GM21390 (cell line): ENCODE data around the gene PPM1E.
A peak's percentile ranks its signal among the peaks of the same experiment; 100 is the strongest.

ENCODE experiments used
- ATAC-seq: cut with Tn5 transposase; IDR thresholded peaks from one replicate; pipeline ENCODE4 v1.9.1; 2021; ENCODE audit not compliant: unreplicated experiment

PPM1E gene

GRCh38 chr17:58993311-58993710 lies 237.7 kb downstream of the PPM1E start:
- ATAC-seq, result no peak

- no peak for ATAC-seq
Measured at GRCh38 chr17:58995247-58995940, 239.7 kb downstream of the PPM1E start.

- no peak for ATAC-seq
Measured at GRCh38 chr17:58996968-58997367, 241.3 kb downstream of the PPM1E start.

GRCh38 chr17:58997756-58998553 lies 242.3 kb downstream of the PPM1E start:
- ATAC-seq, result no peak

DNA sequence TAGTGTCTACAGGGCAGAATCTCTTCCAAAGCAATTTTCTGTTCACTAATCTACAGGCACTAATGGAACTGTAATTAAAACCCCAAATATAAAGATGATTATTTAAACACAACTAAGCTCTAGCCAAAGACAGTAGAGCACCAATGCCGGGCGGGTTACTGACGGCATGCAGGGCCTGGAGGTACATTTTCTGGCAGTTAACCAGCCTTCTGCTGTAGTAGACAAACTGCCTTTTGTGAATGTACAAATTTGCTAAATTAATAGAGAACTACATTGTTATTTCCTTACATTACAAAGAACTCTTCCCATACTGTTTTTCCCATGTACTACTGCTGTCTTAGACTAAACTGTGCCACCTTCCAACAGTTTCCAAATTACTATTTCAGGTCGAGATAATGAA lies 243.2 kb downstream of the PPM1E start:
- ATAC-seq, result no peak

DNA sequence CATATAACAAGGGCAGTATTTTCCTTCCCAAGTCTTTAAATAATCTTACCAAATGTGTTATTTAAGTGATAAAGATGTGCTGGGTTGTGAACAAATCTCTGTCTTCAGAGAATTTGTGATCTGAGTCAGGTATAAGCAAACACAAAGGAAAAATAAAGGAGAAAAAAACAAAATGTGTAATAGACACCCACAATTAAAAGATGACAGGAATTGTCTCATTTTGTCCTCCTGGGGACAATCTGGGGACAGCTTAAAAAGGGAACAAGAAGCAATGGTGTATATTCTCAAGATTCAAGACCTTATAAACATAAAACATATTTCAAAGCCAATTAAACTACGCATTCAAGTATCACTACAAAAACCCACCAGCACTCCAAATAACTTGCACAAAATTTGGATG lies 243.8 kb downstream of the PPM1E start:
- ATAC-seq, result no peak

GRCh38 chr17:59000022-59000421 lies 244.4 kb downstream of the PPM1E start:
- no peak for ATAC-seq

DNA sequence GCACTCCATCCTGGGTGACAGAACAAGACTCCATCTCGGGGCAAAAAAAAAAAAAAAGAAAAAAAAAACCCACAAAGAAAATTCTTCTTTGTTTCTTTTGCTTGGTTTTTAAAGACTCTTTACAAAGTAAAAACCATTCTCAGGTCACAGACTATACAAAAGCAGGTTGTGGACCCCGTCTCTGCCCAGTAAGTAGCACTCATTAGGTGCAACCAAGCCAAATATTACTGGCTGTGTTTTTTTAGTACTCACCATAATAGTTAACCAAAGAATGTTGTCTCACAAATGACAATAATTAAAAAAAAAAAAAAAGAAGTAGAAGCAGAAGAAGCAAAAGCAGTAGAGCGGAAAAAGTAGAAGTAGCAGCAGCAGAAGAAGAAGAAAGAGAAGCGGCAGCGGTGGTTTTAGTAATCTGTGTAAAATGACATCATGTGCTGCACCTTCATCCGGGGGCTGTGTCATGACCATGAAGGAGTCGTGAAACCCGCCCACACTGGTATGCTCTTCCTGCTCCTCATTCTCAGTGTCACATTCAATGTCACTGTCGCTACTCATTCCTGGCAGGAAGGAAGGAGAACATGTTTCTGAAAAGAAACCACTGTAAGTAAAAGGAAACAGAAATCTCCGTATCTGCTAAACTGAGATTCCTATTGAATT lies 245.6 kb downstream of the PPM1E start:
- peak; percentile 89 for ATAC-seq

- no peak for ATAC-seq
Measured at GRCh38 chr17:59002126-59002525, 246.5 kb downstream of the PPM1E start.

DNA sequence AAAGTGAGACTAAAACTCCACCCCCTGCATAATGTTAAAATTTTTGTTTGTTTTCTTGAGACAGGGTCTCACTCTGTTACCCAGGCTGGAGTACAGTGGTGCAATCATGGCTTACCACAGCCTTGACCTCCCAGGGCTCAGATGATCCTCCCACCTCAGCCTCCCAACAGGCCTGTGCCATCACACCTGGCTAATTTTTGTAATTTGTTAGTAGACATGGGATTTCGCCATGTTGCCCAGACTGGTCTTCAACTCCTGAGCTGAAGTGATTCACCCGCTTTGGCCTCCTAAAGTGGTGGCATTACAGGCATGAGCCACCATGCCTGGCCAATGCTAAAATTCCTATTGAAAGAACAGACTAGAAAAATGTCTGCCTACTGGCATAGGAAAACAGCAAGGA lies 247.2 kb downstream of the PPM1E start:
- ATAC-seq, result no peak

DNA sequence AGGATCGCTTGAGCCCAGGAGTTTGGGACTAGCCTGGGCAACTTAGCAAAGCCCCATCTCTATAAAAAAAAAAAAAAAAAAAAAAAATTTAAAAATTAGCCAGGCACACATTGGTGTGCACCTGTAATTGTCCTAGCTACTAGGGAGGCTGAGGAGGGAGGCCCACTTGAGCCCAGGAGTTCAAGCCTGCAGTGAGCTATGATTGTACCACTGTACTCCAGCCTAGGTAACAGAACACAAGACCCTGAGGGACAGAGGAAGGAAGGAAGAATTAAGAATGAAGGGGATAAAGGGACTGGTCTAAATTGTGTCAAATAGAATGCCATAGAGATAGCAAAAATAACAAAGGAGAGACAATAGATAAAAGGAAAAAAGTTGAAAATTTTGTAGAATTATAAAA lies 248.2 kb downstream of the PPM1E start:
- no peak for ATAC-seq

DNA sequence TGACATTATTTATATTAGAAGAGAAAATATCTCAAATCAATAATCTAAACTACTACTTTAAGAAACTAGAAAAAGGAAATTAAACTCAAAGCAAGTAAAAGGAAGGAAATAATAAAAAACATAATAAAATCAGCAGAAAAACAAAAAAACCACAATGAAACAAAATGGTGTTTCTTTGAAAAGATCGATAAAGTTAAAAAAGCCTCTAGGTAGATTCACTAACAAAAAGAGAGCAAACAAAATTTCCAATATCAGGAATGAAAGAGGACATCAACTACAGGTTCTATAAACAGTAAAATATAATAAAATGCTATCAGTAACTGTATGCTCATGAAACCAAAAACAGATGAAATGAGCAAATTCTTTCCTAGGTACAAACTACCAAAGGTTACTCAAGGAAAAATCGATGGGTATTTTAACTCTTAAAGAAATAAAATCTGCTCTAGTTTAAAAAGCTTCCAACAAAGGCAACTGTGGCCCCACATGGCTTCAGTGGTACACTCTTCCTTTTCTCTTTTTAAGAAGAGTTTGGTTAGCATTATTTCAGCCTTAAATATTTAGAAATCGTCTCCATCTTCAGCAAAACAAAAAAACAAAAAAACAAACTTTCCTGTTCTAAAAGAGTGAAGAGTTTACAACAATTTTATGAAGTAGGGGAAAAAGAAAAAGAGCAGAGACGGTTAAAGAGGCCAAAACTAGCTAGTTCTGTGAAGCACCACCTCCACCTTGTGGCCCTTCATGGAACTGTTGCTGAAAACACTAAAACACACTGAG lies 248.9 kb downstream of the PPM1E start:
- ATAC-seq, result no peak

- no peak for ATAC-seq
Measured at GRCh38 chr17:59007995-59008394, 252.3 kb downstream of the PPM1E start.

DNA sequence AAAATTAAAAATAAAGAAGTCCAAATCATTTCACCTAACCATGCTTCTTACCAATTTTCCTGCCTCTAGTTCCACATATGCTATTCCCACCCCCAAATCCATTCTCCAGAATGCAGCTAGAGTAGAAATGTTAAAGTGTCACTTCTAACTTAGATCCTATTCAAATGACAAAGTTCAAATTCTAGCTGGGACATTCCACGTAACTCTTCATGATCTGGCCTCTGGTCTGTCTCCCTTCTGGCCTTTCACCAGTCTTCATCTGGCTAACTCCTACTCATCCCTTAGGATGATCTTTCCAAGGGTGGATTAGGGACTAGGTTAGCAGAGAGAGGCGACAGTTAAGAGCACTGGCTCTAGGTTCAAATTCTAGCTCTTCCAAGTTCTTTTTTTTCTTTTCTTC lies 253.1 kb downstream of the PPM1E start:
- no peak for ATAC-seq

DNA sequence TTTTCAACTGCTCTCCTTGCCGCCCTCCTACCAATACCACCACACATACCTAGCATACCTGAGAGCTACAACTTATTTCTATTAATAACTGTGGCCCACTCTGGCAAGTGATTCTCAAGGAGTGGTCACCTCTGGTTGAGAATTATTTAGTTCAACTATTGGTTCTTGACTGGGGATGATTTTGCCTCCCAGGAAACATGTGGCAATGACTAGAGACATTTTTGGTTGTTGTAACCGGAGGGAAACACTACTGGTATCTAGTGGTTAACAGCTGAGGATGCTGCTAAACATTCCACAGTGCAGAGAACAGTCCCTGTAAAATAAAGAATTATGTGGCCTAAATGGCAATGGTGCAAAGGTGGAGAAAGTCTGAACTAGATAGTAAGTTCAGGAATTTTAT lies 254.4 kb downstream of the PPM1E start:
- no peak for ATAC-seq

- no peak for ATAC-seq
Measured at GRCh38 chr17:59011975-59012374, 256.3 kb downstream of the PPM1E start.

DNA sequence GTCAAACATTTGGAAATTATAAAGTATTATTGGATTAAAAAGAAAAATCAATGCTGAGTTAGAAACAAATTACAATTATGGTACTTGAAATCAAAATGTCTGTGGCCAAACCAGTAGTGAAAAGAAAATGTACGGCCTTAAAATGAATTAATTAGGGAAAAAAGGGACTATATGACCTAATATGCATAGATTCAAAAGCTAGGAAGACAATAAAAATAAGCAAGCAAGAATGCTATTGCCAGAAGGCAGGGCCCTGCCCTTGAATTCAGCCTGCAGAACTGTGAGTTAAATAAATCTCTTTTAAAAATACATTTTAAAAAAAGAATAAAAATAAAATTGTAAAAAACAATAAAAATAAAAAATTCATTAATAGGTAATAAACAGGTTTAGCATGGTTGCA lies 262.4 kb downstream of the PPM1E start:
- no peak for ATAC-seq

- no peak for ATAC-seq
Measured at GRCh38 chr17:59024916-59025315, 269.3 kb downstream of the PPM1E start.

- no peak for ATAC-seq
Measured at GRCh38 chr17:59026176-59026939, 270.7 kb downstream of the PPM1E start.

DNA sequence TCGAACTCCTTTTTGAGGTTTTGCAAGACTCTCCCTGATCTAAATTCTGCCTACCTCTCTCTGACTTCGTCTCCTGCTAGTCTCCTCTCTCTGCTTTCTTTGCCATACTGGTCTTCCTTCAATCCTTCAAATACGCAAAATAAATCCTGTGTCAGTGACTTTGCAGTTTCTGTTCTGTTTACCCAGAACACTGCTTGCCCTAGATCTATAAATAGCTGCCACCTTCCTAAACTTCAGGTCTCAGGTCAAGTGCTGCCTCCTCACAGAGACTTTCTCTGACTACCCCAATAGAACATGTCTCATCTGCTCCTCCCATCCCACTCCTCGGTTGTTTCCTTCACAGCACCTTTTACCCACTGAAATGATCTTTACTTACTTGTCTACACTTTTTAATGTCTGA lies 272.1 kb downstream of the PPM1E start:
- no peak for ATAC-seq

GRCh38 chr17:59028328-59028727 lies 272.7 kb downstream of the PPM1E start:
- no peak for ATAC-seq
